Daoy (cell line): ENCODE data around the gene ZFAND2A. TPM values are rescaled to one million over a fixed set of nuclear protein-coding genes. Genes with fewer than 3 reads are reported as not detected.
"Not testable (repeated sequence)": the region's sequence is repeated elsewhere in the genome, so short reads cannot be mapped to it uniquely, and the experiment has no call there.

Experiments used
- DNase-seq: peaks from one replicate; pipeline ENCODE4 v3.0.0-alpha.2; 2015; ENCODE audit warnings: low read depth
- total RNA-seq: library from RNA; depleted of rRNA; stranded (reverse); fragments of >200 nt; shearing (Covaris generic); gene quantifications from 2 replicates; pipeline ENCODE4 v1.2.3, GENCODE V29; 2014

Gene ZFAND2A
- total RNA-seq, 1 experiment from 2014 or later = 51.4 TPM

GRCh38 chr7:1175597-1175966, 15.6 kb upstream of the ZFAND2A start:
- no peak for DNase-seq

DNA sequence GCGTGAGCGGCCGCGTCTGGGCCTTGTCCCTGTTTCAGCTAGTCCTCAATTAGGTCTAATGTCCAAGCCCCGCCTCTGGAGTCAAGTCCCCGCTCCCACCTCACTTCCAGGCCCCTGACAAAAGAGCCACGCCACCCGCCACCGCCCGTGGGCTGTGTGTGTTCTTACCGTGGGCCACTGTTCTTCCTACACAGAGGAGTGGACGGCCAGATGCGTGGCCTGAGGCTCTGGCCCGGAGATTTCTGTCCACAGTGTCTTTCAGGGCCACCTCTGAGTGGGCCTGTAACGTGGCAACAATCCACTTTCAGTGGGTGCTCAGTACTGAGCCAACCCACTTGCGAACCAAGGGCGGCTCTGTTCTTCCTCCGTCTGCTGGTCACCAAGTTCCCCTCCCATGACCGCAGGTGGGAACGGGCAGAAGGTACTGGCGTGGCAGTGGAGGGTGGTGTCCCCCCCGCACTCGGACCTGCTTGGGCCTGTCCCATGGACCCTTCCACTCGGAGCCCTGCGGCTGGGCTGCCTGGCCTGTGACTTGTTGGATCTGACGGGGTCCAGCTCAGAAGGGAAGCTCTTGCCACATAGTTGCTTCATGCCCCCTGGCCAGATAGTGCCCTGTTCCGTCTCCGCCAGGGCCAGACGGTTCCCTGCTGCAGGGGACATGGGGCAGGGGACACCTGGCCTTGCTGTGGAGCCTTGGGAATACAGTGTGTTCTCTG, 15.0 kb upstream of the ZFAND2A start:
- DNase-seq = no peak

DNA sequence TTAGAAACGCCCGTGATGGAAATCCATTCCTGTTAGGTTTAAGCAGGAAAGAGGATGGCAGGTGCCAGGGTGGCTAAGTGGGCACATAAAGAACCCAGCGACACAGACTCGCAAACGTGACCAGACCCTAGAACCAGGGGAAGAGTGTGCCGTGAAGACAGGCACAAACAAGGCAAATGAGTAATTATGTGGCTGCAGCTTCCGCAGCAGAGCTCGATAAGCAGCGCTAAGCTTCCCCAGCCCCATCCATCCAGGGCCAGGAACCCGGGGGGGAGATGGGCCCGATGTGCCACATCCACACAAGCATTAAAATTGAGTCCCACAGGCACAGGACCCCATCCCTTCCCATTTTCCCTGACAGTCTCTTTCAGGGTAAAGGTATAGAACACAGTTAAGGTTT, 14.0 kb upstream of the ZFAND2A start:
- DNase-seq = no peak

GRCh38 chr7:1172666-1173523, 12.9 kb upstream of the ZFAND2A start:
- no peak for DNase-seq

GRCh38 chr7:1171516-1171915, 11.5 kb upstream of the ZFAND2A start:
- DNase-seq = not testable (repeated sequence)

DNA sequence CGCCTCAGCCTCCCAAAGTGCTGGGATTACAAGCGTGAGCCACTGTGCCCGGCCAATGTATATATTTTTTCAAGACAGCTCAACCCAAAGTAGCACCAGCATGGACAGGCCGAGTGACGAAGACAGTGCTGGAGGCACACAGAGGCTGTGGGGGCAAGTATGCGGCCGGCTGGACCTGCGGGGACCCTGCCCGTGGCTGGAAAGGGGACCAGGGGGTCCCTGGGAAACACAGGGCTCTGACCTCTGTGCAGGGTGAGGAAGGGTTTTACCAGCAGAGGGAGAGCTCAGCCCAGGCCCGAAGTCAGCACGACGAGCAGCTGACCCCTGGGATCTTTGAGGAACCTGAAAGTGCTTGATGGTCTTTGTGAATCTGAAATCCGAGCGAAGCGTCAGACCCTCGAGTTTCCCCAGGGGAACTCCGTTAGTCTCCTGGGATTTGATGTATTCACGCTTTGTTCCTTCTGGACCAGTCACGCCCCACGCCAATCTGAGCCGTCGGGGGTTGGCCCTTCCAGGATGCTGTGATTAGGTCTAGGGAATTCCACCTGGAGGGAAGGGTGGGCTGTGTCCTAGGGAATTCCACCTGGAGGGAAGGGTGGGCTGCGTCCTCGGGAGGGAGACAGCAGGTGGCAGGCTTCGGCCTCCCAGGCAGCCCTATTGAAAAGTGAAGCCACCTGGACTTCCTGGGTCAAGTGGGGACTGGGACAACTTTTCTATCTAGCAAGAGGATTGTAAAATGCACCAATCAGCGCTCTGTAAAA, 10.9 kb upstream of the ZFAND2A start:
- DNase-seq = no peak

- DNase-seq = peak; percentile 60
Observed at GRCh38 chr7:1169409-1170368, 9.7 kb upstream of the ZFAND2A start.

DNA sequence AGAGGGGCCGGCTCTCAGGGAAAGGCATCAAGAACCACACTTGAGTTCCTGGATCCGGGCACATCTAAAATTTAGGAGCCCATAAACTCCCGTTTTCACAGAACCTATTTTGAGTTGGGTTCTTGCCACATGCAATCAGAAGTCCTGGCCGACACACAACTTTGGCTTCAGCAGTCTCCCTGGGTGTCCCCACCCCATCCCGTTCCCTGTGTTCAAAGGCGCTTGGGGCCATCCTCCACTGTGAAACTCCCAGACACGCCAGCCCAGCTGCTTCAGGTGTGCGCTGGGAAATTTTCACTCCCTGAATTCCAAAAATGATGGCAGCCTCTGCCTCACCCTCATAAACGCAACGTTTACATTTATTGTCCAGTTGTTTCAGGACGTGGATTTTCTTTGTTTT, 8.4 kb upstream of the ZFAND2A start:
- no peak for DNase-seq

GRCh38 chr7:1164436-1164835, 4.4 kb upstream of the ZFAND2A start:
- DNase-seq = no peak

GRCh38 chr7:1163121-1163520, 3.1 kb upstream of the ZFAND2A start:
- DNase-seq = no peak

- DNase-seq = peak; percentile 53
Observed at GRCh38 chr7:1160670-1161021, 650 bp upstream of the ZFAND2A start.

- DNase-seq = not testable (repeated sequence)
Observed at GRCh38 chr7:1159231-1159630, 765 bp downstream of the ZFAND2A start.

DNA sequence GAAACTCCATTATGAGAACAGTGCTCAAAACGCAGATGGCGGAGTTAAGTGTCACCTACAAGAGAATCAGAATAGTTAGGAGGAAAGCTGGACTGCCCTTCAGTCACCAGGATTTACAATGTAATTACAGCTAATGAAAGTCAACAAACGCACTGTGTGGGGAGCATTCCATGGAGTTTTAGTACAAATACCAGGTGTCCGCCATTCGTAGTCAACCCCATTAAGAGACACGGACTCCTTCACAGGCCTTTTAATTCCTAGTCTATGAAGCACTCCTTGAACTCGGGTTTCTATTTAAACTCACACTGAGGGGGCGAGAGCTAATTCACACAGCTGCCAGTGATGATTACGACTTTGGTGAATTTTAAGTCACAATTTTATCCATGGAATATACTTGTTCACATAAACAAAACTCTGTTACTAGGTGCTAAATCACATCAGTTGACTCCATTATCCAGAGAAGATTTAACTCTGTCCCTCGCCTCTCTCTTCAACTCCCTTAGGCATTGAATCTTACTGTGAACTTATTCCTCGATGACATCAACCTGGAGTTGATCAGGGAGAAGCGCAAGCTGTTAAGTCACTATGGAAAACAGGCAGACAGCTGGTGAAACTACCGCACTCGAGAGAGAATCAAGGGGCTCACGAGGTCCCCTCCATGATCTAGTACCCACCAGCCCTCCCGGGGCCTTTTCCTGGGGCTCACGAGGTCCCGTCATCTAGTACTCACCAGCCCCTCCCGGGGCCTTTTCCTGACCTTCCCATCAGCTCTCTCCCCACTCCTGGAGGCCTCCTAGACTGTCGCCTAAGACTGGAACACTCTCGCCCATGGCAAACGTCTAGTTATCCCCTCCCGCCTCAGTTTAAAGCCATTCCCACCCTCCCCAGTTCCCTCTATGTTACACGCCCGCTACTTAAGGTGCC, 1.5 kb downstream of the ZFAND2A start:
- DNase-seq = no peak

DNA sequence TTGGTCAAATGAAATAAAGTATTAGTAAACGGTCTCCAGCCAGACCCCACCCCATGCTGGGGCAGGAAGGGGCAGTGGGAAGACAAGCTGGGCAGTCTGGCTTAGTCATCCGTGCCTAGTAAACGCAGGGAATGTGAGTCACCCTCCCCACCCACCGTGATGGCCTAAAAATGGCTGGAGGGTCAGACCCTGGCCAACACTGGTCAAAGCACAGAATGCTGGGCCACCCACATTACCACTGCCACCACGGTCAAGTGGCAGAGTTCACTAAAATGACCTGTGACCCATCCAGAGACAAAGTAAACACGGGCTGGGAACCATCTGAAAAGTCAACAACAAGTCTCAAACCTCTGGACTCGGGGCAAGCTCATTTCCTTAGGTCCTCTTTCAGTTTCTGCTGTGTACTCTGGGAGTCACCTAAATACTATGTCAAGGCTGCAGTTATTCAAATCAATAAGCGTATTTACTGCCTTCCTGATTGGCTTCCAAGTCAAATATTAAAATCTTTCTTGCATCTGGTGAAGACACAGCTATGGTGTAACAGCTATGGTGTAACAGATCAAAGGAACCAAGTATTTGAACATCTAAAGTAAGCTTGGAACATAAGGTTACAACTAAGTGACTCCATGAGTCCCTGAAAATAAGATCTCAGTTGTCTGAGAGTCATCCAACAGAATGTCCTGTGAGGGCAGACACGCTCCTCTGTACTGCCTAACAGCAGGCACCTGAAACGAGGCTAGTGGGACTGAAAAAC, 3.0 kb downstream of the ZFAND2A start:
- DNase-seq = peak; percentile 68

DNA sequence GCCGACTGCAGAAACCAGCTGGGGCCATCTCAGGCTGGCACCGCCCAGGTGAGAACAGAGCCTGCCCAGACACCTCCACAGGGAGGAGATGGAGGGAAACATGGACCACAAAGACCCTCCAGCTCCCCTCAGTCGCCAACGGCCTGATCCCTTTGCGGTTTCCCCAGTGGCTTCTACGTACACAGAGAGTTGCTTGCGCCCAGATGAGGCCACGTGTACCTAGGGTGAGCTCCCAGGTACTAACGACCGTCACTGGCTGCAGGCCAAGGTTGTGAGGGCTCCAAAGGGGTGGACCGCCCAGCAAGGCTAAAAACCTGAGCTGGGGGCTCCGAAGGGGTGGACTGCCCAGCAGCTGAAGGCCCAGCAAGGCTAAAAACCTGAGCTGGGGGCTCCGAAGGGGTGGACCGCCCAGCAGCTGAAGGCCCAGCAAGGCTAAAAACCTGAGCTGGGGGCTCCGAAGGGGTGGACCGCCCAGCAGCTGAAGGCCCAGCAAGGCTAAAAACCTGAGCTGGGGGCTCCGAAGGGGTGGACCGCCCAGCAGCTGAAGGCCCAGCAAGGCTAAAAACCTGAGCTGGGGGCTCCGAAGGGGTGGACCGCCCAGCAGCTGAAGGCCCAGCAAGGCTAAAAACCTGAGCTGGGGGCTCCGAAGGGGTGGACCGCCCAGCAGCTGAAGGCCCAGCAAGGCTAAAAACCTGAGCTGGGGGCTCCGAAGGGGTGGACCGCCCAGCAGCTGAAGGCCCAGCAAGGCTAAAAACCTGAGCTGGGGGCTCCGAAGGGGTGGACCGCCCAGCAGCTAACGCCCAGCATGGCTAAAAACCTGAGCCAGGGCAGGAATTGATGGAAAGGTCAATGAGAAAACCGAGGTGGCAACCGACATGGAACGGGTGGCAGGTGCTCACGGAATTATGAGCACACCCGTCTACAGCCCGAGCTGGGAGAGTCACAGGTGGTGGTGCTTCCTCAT, 3.9 kb downstream of the ZFAND2A start:
- not testable (repeated sequence) for DNase-seq

DNA sequence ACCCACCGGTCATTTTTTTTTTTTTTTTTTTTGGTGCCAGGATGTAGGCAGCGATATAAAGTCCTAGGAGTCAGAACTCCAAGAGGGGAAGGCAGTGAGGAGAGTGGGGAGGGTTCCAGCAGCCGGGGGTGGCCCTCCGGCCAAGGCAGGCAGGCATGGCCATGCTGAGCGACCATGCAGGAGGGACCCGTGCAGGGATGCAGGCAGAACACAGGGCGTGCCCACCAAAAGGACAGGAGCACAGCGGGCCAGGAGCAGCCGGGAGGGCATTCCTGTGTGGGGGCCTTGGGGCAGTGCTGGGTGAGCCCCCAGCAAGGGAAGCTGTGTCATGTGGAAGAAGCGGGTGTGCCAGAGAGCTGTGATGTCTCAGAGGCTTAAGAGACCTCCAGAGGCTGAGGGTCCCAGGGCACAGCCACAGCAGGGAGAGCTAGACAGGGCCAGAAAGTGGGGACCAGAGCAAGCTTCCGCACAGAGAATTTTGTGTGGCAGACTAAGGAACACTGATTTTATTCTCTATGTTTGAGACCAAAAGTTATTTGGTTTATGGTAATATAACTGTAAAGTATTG, 5.7 kb downstream of the ZFAND2A start:
- DNase-seq = no peak

GRCh38 chr7:1152492-1152891, 7.5 kb downstream of the ZFAND2A start:
- DNase-seq = no peak
